Caco-2 (cell line): ENCODE data around the gene TACC2. TPM values are rescaled to one million over a fixed set of nuclear protein-coding genes. Genes with fewer than 3 reads are reported as not detected.

Experiments
- BruUV-seq: library from RNA; stranded (reverse); fragments of 400-500 nt; replicated peaks from 2 replicates; lab custom pipeline; 2021; lab: Mats Ljungman, UMichigan
- CTCF ChIA-PET: fragments of 300-600 bp; sonication (Branson Sonifier 250); formaldehyde crosslinking; loops from one replicate; lab custom pipeline; 2022; ENCODE audit warnings: antibody characterized with exemption; lab: Charles Lee
- POLR2A ChIA-PET: fragments of 300-600 bp; sonication (Branson Sonifier 250); formaldehyde crosslinking; loops from one replicate; lab custom pipeline; 2022; ENCODE audit warnings: antibody characterized with exemption; lab: Charles Lee
- DNase-seq, 2 experiments: peaks; one replicate each; pipeline versions ENCODE4 v3.0.0 to v3.0.0-alpha.2; 2020 to 2022
- H3K27me3 ChIP-seq: replicated peaks from 2 replicates; pipeline ENCODE4 v1.6.0; 2011; ENCODE audit warnings: low read length; ENCODE audit not compliant: control insufficient read depth, insufficient read depth
- H3K36me3 ChIP-seq: 2 replicates; pipeline ENCODE4 v1.5.1; 2011; ENCODE audit warnings: low read length; ENCODE audit not compliant: control insufficient read depth, insufficient read depth
- H3K4me1 ChIP-seq: fragments of 250-450 bp; sonication (Bioruptor Pico); 2 replicates; pipeline ENCODE4 v1.5.1; 2020; ENCODE audit warnings: mild to moderate bottlenecking
- H3K4me3 ChIP-seq: 2 replicates; pipeline ENCODE4 v1.5.1; 2011; ENCODE audit warnings: low read depth, mild to moderate bottlenecking, control low read depth, low read length
- H3K9me3 ChIP-seq: fragments of 250-450 bp; sonication (Bioruptor Pico); 2 replicates; pipeline ENCODE4 v1.5.1; 2020; ENCODE audit warnings: mild to moderate bottlenecking, moderate library complexity
- H3K27ac Mint-ChIP-seq: one replicate; pipeline ENCODE4 v1.8.0; 2022; ENCODE audit warnings: mixed read lengths; ENCODE audit not compliant: unreplicated experiment
- H3K27me3 Mint-ChIP-seq: one replicate; pipeline ENCODE4 v1.8.0; 2022; ENCODE audit warnings: mixed read lengths; ENCODE audit not compliant: insufficient read depth, unreplicated experiment
- H3K36me3 Mint-ChIP-seq: one replicate; pipeline ENCODE4 v1.8.0; 2022; ENCODE audit warnings: mild to moderate bottlenecking, mixed read lengths; ENCODE audit not compliant: insufficient read depth, unreplicated experiment
- H3K4me1 Mint-ChIP-seq: one replicate; pipeline ENCODE4 v1.8.0; 2022; ENCODE audit warnings: low read depth, mixed read lengths; ENCODE audit not compliant: unreplicated experiment
- H3K4me3 Mint-ChIP-seq: one replicate; pipeline ENCODE4 v1.8.0; 2022; ENCODE audit warnings: mild to moderate bottlenecking, moderate library complexity, mixed read lengths; ENCODE audit not compliant: unreplicated experiment
- H3K9me3 Mint-ChIP-seq: one replicate; pipeline ENCODE4 v1.8.0; 2022; ENCODE audit warnings: mixed read lengths; ENCODE audit not compliant: unreplicated experiment
- intact Hi-C: fragments of 100-400 bp; cut with micrococcal nuclease; formaldehyde crosslinking; loops from one replicate; pipeline ENCODE4 v1.10.0; 2022; ENCODE audit not compliant: unreplicated experiment
- total RNA-seq: library from RNA; stranded (reverse); gene quantifications from 2 replicates; pipeline ENCODE4 v1.2.3, GENCODE V29; 2022
- TF ChIP-seq, protein P1 (sequence below), 2 experiments: fragments of 200-600 bp in 1 of 2; IDR thresholded peaks; 1 replicate in 1 of 2; 2 replicates in 1 of 2; pipeline versions ENCODE4 v1.5.1 to v1.8.0; 2011 to 2022; ENCODE audit warnings: antibody characterized with exemption in 1 of 2, control low read depth in 1 of 2, inconsistent platforms in 1 of 2, low read depth in 1 of 2, low read length in 1 of 2, mild to moderate bottlenecking in 1 of 2, moderate library complexity in 1 of 2; ENCODE audit not compliant: insufficient read depth in 1 of 2, severe bottlenecking in 1 of 2, unreplicated experiment in 1 of 2

The TACC2 gene
- total RNA-seq, 1 experiment from 2014 or later = 117 TPM

DNA sequence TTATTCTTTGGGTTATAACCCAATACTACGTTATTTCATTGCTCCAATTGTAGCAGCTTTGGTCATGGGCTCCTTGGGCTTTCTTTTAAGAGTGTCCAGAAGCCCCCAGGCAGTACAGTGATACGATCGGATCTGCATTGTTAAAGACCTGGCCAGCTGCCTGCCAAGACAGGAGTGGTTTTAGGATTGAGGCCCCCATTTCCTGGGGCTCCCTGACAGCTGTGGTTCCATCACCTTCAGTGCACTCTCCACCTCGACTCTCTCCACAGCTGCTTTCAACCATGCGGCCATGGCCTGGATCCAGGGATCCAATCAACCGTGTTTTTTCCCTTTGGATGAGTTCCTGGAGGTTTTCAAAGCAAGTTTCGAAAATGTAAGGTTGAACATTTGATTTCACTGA lies 158.7 kb downstream of the TACC2 start:
- POLR2A ChIA-PET = no interaction called here
- intact Hi-C loops = no loop called here
- peaks cover 10% of the 10 kb centered on the region for H3K9me3 Mint-ChIP-seq
- H3K27ac Mint-ChIP-seq = no peak overlapping the region
- BruUV-seq = no TSS peak
- no peak overlapping the region for H3K4me3 Mint-ChIP-seq
- no peak for DNase-seq
- CTCF ChIA-PET = no interaction called here
- H3K4me1 Mint-ChIP-seq = no peaks in the 10 kb centered on the region
- H3K27me3 ChIP-seq = no peaks in the 10 kb centered on the region
- peaks cover 6% of the 10 kb centered on the region for H3K9me3 ChIP-seq
- H3K36me3 Mint-ChIP-seq = peaks cover 64% of the 10 kb centered on the region
- peaks cover 21% of the 10 kb centered on the region for H3K36me3 ChIP-seq
- H3K27me3 Mint-ChIP-seq = no peaks in the 10 kb centered on the region
- no peaks in the 10 kb centered on the region for H3K4me1 ChIP-seq
- TF ChIP-seq, protein P1, sequence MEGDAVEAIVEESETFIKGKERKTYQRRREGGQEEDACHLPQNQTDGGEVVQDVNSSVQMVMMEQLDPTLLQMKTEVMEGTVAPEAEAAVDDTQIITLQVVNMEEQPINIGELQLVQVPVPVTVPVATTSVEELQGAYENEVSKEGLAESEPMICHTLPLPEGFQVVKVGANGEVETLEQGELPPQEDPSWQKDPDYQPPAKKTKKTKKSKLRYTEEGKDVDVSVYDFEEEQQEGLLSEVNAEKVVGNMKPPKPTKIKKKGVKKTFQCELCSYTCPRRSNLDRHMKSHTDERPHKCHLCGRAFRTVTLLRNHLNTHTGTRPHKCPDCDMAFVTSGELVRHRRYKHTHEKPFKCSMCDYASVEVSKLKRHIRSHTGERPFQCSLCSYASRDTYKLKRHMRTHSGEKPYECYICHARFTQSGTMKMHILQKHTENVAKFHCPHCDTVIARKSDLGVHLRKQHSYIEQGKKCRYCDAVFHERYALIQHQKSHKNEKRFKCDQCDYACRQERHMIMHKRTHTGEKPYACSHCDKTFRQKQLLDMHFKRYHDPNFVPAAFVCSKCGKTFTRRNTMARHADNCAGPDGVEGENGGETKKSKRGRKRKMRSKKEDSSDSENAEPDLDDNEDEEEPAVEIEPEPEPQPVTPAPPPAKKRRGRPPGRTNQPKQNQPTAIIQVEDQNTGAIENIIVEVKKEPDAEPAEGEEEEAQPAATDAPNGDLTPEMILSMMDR (IDR thresholded peaks at IDR 0.05; ENCODE audit: insufficient read depth in 1 of 2, low read depth in 1 of 2, low read length in 1 of 2, severe bottlenecking in 1 of 2, unreplicated experiment in 1 of 2) = no peak
- no peak overlapping the region for H3K4me3 ChIP-seq

DNA sequence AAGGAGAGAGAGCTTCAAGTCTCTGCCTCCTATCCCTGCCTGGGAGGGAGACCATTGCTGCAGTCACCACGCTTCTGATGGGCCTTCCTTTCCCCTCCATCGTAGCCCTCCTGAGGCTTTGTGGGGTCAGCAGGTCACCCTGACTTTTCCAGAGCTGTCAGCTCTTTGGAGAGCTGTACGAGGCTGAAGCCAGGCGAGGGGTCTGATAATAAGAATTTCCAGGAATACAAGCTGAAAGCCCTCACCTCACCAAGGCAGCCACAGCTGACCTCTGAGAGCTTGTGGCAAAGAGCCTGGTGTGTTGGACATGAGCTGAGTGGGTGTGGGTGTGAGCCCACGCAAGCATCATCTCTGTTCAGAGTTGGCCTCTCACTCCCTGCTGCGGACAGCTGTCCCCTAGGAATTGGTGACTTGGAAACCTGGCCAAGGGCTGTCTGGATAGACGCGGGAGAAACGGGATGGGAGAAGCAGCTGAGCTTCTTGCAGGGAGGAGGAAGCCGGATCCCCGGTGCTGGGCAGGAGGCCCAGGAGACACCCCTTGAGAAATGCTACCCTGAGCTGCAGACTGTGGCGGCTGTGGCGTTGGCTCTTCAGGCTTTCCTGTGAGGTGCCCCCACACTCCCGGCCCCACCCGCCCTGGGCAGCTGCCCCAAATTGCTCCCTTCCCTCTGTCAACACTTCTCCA lies 160.1 kb downstream of the TACC2 start:
- no peak for DNase-seq
- Mint-ChIP-seq H3K36me3 (peaks cover 66% of the 10 kb centered on the region), H3K4me3 (no peak overlapping the region), H3K9me3 (peaks cover 10% of the 10 kb centered on the region), H3K27ac (no peak overlapping the region), H3K27me3 (no peaks in the 10 kb centered on the region), H3K4me1 (no peaks in the 10 kb centered on the region)
- POLR2A ChIA-PET = no interaction called here
- Histone ChIP-seq H3K27me3 (no peaks in the 10 kb centered on the region), H3K9me3 (peaks cover 6% of the 10 kb centered on the region), H3K36me3 (peaks cover 17% of the 10 kb centered on the region), H3K4me1 (no peaks in the 10 kb centered on the region), H3K4me3 (no peak overlapping the region)
- TF ChIP-seq, protein P1 (IDR thresholded peaks at IDR 0.05; ENCODE audit: insufficient read depth in 1 of 2, low read depth in 1 of 2, low read length in 1 of 2, severe bottlenecking in 1 of 2, unreplicated experiment in 1 of 2) = no peak
- no TSS peak for BruUV-seq
- CTCF ChIA-PET = interaction anchor here (0.6 kb wide), 1 partner anchor 31 kb away, joined by 3 read pairs; no protein-coding TSS in a partner anchor
- intact Hi-C loops = no loop called here

DNA sequence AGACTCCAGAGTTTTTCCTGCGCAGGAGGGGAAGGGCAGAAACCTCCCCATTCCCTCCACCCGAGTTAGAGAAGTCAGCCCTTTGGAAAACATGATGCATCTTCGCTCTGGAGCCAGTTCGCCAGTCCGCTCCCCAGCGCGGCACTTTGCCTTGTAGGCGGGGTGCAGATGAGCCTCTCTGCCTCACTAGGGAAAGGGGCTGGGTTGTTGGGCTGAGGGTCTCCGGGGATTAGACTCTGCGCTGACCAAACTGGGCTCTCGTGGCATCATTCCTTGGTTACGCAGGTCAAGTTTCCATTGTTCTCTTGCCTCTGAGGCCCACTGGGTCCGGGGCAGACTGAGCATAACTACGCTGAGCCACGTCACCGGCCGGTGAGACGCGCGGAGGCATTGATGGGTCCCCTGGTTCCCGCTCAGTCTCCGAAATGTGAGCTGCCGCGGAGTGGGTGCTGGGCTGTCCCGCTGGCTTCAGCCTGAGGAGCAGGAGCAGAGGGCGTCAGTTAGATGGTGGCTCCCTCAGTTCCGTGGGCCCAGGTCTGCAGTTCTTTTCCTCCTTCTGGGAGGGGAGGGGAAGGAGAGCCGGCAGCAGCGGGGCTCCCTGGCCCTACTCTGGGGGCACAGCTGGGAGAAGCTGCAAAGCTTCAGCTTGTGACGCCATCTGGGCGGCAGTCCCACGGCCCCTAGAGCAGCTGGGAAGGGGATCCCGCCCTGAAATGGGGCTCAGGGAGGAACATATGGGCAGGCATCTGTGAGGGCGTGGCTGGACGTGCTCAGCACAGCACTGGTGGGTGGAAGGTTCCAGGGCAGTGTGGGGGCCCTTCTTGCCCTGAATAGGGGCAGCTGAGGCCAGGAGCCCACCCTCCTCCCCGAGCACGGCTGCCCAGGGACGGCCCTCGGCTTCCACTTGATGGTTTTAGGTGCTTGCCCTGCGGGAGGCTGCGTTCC lies 160.9 kb downstream of the TACC2 start:
- no peaks in the 10 kb centered on the region for H3K27me3 Mint-ChIP-seq
- TF ChIP-seq, protein P1 (IDR thresholded peaks at IDR 0.05; ENCODE audit: insufficient read depth in 1 of 2, low read depth in 1 of 2, low read length in 1 of 2, severe bottlenecking in 1 of 2, unreplicated experiment in 1 of 2) = no peak
- ChIA-PET POLR2A (no interaction called here), CTCF (no interaction called here)
- no peaks in the 10 kb centered on the region for H3K4me1 ChIP-seq
- H3K36me3 ChIP-seq = peaks cover 12% of the 10 kb centered on the region
- no peaks in the 10 kb centered on the region for H3K4me1 Mint-ChIP-seq
- BruUV-seq = no TSS peak
- H3K4me3 ChIP-seq = no peak overlapping the region
- peaks cover 4% of the 10 kb centered on the region for H3K9me3 ChIP-seq
- DNase-seq = no peak
- peaks cover 10% of the 10 kb centered on the region for H3K9me3 Mint-ChIP-seq
- intact Hi-C loops = no loop called here
- no peak overlapping the region for H3K27ac Mint-ChIP-seq
- H3K36me3 Mint-ChIP-seq = peaks cover 58% of the 10 kb centered on the region
- no peak overlapping the region for H3K4me3 Mint-ChIP-seq
- no peaks in the 10 kb centered on the region for H3K27me3 ChIP-seq
